Stimulated activated CD4-positive, alpha-beta T cell treated with anti-CD3 and anti-CD28 coated beads, Interleukin-1b, Interleukin-23, amount 100 ng/mL, for 1 hour (primary cell): Measurements from ENCODE around the gene FABP1.

ENCODE experiments used
- DNase-seq, 2 donors: peaks; one replicate each; pipeline ENCODE4 v3.0.0-alpha.2; 2020; ENCODE audit warnings: low read depth in 2 of 2

Gene FABP1

DNA sequence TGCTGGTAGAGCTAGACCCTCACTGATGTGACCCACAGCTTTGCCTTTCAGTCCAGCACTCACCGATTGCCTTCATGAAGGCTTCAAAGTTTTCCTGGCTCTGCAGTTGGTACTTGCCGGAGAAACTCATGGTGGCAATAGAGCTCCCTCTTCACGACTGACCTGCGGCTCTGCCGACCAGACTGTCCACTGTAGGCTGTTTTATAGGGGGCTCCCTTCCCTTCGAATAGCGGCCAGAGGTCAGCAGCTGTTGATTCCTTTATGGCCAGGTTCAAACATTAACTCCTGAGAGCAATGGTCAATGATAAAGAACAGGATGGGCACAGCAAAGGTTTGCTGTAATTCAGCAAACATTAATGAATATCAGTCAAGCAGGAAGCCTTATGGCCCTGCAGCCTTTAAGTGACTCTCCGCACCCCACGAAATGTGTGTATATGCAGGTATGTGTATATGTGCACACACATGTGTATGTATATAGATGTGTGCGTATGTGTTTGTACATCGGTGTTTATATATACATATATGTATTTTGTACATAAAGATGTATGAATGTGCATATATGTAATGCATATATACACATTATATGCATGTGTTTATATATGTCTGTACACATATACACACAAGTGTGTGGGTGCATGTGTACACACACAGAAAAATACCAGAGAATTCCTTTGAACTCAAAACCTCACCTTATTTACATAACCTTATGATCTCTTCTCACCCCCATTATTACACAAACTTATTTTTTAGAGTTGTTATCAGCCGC lies at the start of gene FABP1:
TSS of gene FABP1 (minus strand) at position 175 of the 766 bp plus-strand sequence. CDS start at position 130, 45 bp downstream.
- no peak for DNase-seq

DNA sequence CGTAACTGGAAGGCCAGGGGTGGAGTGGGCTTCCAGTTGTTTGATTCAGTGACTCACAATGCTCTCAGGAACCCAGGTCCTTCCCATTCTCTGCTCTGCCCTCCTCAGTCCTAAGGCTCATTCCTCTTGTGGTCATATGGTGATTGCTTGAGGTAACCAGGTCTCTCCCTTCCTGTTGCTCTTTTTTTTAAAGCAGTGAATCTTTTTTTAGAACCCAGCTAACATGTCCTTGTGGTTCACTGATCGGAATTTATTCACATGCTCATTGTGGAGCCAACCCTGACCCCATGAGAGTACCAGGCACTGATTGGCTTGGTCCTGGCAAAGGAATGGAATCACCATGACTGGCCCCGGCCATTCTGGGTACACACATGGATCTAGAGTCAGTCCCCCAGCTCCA lies 49.7 kb upstream of the FABP1 start:
- DNase-seq = no peak

DNA sequence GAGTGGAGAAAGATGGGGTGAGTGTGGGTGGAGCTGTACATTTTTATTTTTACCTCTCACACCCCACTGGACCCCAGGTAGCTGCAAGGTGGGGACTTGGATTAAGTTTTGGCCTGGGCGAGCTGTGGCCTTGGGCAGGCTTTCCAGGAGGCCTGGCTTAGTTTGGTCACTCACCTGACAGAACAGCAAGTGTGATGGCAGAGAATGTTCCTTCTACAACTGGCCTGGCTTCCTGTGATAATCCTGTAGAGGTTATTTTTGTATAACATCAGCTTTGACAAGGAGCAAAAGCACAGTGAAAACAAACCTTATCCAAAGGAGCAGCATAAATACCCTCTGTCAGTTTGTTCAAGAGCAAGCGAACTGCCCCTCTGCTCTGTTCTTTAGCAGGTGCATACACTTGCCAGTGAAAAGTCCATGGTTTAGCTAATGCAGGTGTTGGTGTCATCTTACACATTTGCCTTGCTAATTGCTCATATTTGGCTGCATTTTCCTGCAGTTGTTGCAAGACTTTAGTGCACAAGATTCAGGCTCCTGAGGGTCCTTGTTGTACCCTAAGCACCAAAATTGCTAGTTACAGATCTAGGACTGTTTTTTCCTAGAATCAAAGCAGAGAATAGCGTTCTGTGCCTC lies 48.6 kb upstream of the FABP1 start:
- DNase-seq = no peak

DNA sequence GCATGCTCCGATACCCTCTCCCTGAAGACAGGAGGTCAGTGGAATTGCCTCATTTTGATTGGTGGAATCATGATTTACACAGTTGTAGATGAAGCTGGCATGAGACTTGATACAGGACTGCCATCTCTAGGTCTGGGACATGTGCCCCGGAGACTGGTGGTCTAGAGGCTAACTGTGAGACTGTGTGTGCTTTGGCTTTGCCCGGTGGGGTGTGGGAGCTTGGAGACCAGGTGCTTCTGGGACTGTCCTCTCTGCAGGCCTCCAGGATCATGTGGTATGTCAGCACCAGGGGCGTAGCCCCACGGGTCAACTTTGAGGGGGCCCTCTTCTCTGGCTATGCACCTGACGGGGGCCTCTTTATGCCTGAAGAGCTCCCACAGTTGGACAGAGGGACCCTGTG lies 45.0 kb upstream of the FABP1 start:
- DNase-seq = no peak

DNA sequence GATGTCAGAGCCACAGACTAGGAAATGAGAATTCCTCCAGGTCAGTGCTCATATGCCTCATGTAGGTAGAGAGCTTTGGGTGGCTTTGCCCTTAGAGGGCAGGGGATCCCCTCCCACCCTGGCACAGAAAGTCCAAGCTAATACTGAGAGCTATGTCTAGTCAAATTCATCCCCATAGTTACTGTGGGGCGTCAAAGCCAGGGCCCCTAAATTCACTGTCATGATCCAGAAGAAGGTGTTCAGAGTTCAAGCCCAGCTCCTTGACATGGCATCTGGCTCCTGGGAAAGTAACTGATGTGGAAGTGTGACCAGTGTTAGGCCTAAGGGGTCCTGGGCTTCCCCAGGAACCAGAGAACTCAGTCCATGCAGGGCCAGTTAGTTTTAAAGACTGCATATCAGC lies 44.1 kb upstream of the FABP1 start:
- DNase-seq = no peak

DNA sequence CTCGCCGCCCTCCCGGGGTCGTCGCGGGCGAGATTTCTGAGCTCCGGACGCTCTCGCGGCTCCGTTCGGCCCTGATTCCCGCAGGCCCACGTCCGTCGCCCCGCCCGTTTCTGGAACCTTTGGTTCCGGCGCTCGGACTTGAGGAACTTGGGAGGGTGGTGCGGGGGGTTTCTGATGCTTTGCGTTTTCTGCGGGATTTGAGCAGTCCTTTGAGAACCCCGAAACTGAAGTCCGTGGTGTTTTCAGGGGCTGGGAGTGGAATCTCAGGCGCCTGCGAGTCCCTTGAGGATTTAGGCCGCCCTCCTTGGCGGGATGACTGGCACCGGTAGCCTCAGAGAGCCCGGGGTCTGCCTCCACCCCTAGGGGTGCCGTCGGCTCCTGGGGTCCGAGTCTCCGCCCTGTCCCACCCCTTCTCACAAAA lies 42.6 kb upstream of the FABP1 start:
- DNase-seq = no peak

DNA sequence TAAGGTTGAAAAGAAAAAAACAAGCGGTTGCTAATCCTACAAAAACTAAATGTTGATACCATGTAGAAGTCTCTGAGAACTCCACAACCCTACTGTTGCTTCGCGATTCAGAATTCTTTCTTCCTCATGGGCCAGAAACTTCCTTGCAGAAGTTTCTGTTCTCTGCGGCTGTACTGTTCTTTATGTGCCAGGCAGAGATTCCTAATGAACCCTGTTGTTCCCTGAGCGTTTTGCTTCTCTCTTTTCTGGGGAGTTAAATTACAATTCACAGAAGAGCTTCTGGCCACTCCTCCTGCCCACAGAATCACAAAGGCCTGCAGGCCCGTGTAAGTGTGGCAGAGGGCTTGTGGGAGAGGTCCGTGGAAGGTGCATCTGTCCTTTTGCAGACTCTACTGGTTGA lies 40.5 kb upstream of the FABP1 start:
- no peak for DNase-seq

DNA sequence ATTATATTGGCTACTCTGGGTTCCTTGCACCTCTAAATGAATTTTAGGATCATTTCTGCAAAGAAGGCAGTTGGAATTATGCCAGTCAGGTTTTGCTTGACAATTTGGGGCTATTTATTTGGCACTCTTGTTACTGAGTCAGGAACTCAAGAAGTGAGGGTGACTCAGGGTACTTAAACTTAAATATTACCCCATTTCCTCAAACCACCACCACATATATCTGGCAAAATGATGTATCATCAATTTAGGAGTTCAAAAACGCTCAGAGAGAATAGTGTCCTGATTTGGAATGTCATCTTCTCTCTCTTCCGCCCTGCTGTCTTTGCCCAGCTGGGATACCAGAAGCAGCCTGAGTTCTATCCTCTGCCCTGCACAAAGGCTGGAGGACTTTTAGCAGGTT lies 39.9 kb upstream of the FABP1 start:
- DNase-seq = no peak

DNA sequence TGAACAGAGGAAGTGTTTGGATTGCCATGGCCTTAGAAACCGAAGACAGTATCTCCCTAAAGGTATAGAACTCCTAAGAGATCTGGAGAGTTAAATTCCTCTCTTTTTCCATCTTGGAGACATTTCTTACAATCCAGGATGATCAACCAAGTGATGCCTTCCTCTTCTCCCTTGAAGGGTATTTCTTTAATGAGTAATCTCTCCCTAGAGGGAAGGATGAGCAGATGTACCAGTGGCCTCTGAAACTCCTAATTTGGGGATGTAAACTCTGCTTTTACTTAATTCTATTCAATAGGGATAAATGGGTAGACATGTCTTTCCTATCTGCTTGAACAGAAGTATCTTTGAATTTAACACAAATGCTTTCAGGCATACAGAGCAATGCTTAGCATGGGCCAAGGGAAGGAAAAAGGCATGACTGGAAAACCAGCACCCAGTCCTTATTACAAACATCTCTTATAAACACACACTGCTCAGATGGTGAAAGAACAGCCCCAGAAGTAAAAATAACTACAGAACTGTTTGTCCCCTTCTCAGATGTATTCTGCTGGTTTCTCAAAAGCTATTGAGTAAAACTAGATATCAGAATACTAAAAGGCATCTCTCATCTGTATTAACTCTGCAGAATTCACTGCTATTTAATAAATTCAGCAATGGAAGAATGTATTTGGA lies 37.6 kb upstream of the FABP1 start:
- no peak for DNase-seq

DNA sequence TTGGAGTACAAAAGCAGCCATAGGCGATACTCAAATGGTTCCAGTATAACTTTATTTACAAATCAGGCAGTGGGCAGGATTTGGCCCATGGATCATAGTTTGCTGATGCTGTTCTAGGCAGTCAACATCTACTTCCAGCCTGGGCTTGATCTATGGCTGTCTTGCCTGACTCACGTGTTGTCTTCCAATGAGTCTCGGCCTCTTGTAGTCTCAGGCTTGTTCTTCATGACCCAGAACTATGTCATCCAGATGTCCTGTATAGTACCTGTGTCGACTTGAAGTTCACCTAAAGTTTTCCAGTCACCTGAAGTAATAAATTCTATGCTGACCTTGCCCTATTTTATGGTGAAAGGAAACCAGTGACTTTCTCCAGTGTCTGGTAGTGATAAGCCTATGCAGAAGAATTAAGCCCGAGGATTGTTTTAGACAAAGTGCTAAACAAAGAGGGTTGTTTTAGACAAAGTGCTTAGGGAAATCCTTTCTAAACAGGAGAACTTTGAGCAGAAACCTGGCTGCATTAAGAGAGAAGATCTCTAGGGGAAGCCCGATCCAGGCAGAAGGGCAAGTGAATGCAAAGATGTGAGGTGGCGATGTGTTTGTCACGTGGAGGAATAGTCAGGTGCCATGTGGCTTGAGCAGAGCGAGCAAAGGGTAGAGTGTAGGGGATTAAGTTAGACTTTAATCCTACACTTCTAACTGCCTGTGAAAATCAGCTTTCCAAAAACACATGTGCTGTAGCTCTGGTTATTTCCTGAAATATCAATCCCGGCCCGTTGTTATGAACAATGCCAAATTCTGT lies 33.8 kb upstream of the FABP1 start:
- DNase-seq = no peak

DNA sequence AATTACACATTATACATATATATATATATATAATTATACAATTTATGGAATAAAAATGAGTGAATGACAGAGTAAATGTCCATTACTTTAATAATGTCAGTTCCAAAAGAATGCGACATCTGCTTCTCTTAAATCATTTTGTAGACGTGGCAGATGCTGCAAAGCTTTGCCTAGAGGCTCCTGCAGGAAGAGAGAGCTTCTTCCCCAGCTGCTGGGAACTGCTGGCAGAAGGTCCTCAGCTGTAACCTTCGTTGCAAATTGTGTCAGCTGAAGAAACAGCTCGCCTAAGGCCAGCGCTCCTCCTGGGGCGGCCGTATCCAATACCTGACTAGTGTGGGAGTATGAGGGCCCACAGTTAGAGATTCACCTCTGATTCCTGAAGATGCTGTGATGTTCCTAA lies 32.7 kb upstream of the FABP1 start:
- DNase-seq = no peak

DNA sequence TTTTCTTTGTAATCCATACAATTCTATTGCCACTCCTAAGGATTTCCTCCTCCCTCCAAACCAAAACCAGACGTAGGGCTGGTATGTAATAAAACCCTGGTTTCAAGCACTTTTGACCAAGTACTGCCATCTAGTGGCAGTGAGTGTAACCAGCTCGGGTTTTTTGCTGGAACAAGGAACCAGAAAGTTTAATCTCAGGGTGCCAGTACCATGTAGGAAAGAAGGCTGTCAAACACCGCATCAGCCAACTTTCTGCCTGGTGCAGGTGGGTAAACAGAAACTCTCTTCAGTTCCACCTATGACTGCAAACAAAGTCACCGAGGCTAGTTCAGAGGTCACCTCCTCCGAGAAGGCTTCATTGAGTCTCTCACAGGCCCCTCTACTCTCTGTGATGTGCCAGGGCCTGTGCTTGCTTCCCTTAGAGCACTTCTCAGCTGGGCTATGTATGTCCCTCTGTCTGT lies 32.1 kb upstream of the FABP1 start:
- peak in 1 of 2 donors; percentile 16 for DNase-seq

DNA sequence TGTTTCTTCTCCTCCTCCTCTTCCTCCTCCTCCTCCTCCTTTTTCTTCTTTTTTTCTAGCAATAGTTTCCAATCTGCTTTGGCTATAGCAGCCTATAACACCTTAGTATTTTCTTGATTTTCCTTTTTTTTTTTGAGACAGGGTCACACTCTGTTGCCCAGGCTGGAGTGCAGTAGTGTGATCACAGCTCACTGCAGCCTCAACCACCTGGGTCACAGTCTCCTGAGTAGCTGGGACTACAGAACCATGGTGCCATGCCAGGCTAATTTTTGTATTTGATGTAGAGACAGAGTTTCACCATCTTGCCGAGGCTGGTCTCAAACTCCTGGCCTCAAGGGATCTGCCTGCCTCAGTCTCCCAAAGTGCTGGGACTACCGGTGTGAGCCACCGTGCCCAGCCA lies 31.6 kb upstream of the FABP1 start:
- no peak for DNase-seq

DNA sequence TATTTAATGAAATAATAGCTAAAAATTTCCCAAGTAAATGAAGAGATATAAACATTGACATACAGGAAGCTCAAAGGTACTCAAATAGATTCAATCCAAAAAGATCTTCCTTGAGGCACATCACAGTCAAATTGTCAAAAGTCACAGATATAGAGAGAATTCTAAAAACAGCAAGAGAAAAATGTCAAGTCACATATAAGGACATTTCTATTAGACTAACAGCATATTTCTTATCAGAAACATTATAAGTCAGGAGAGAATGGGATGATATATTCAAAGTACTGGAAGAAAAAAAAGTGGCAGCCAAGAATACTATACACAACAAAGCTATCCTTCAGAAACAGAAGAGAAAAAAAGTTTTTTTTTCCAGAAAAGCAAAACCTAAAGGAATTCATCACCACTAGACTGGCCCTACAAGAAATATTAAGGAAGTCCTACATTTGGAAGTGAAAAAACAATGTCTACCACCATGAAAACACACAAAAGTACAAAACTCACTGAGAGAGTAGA lies 21.1 kb upstream of the FABP1 start:
- DNase-seq = no peak

DNA sequence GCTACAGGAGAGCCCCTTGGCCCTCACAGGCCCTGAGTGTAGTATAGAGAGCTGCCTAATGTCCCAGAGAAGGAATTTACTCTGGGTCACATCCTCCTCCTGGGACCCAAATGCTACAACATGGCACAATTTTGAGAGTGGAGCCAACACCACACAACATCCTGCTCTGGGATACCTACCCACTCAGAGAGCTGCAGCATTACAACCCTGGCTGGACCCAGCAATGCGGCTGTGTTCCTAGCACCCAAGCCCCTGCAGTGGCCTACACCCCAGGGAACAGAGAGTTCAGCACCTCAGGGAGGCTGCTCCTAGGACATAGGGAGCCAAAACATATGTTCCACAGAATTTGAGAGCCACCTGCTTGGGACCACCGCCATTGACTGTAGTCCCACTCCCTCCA lies 19.3 kb upstream of the FABP1 start:
- no peak for DNase-seq

DNA sequence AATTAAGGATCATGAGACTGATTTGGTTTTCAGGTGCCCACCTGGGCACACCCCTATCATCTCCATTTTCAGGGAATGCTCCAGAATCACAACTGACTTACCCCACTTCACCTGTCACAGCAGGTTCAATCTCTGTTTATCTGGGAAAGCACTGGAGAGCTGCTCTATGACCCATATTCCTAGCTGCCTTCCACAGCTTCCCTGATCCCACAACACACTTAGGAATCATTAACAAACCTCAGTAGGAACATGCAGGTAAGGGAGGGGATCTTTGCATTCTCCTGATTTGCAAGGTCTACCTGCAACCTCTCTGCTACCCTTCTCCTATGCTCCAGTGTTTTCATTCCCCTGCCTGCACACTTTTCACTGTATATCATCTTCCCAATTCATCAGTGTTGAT lies 18.7 kb upstream of the FABP1 start:
- no peak for DNase-seq

DNA sequence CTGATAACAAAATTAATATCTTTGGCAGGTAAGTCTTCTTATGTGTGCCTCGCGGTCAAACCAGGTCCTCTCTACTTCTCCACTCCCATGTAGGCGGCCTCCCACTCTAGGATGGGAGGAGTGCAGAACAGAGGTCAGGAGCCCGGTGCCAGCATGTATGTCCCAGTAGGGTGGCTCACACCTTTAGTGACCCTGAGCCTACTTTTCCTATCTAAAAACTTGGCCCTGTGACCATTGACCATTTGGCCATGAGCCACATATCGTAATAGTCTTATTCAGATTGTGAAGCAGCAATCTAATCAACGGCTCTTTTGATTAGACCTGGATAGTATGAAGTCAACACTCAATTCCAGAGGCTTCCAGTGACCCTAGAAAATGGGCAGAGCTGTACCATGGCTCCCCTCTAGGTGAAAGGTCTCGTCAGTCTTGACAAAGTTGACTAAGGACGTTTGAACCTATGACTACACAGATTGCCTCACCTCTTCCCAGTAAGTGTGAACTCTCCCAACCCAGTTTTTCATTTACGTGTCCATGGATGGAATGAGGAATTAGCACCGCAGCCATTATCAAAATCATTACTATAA lies 17.1 kb upstream of the FABP1 start:
- no peak for DNase-seq

DNA sequence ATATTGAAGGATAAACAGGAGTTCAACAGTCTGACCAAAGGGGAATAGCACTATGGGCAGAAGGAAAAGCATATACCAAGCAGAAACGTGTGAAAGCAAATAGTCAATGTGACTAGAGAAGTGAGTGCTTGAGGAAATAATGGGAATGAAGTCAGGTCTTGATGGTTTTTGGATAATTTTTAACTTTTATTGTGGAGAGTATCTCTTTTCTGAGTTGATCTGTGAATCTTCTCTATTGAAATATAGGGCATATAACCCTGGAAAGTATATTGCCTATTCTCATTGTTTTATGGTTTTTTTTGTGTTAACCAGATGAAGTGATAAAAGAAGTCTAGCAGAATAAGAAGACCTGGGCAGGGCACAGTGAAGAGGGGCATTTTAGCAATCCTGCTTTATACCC lies 16.4 kb upstream of the FABP1 start:
- DNase-seq = no peak

DNA sequence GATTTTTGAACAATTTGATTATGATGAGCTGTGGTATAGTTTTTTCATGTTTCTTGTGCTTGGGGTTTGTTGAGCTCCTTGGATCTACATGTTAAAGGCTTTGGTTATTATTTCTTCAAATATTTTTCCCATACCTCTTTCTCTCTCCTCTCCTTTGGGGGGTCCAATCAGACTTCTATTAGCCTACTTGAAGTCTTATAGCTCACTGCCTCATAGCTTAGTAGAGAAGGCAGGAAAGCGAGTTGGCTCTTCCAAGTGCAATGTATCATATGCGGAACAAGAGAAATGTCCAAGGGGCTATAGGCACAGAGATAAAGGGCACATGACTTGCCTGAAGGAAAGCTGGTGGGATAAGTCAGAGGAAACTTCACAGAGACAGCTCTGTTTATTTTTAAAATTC lies 14.1 kb upstream of the FABP1 start:
- DNase-seq = no peak

DNA sequence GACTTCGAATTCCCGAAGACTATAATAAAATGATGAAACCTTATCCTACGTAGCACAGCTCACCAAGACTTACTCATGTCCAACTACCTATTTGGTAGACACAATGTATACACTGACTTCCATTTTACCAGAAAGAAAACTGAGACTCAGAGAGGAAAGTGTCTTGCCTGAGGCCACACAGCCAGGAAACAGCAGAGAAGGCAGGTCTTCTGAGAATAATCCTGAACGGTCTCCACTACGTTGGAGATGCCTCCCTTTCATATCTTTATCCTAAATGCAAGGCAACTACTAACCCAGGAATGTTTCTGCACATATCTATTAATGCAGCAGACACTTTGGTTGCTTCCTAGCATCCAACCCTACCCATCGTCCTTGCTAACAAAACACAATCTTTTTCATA lies 11.9 kb upstream of the FABP1 start:
- DNase-seq = no peak

DNA sequence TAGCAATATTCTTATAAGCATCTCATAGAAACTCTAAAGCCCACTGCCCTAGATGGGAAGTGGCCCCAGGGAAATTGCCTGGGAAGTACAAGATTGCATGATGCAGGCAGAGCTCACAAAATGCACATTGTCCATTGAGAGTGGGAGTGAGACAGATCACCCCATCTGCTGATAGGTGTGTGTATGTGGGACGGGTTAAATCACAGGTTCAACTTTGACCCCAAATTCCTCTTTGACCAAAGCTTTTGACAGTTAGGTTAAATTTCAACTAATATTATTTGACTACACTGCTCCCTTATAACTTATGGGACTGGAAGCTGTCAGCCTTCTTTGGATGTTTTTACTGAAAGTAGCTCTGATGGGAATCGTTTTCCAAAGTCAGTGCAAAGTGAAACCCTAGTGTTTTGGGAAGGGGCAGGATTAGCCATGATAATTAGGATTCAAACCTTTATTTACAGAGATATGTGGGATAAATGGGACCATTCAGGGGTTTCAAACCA lies 11.4 kb upstream of the FABP1 start:
- DNase-seq = no peak
